Astrocyte of the spinal cord (primary cell): ENCODE data around the gene BCL2.

Experiments used
- DNase-seq: peaks from one replicate; pipeline ENCODE4 v3.0.0; 2011; ENCODE audit warnings: low read depth, low spot score
- H3K4me3 ChIP-seq: 2 replicates; pipeline ENCODE4 v1.5.1; 2011; ENCODE audit warnings: low read depth, mild to moderate bottlenecking, low read length, moderate library complexity
- CTCF ChIP-seq: IDR thresholded peaks from 2 replicates; pipeline ENCODE4 v1.5.1; 2012; ENCODE audit warnings: low read depth, mild to moderate bottlenecking, low read length, inconsistent platforms
- in situ Hi-C: cut with HindIII; loops from 2 replicates; pipeline ENCODE4 v1.10.0; 2017; ENCODE audit warnings: low sequenced_read_pairs

The BCL2 gene

GRCh38 chr18:63141778-63142176, 177.8 kb downstream of the BCL2 start:
- in situ Hi-C loops = no loop called here
- TF ChIP-seq CTCF = no peak
- no peak for DNase-seq
- H3K4me3 ChIP-seq = no peak overlapping the region

- no peak overlapping the region for H3K4me3 ChIP-seq
- in situ Hi-C loops = no loop called here
- DNase-seq = no peak
- TF ChIP-seq CTCF = no peak
Observed at GRCh38 chr18:63140997-63141777, 178.4 kb downstream of the BCL2 start.

- no peak overlapping the region for H3K4me3 ChIP-seq
- no peak for DNase-seq
- no peak for TF ChIP-seq CTCF
- in situ Hi-C loops = no loop called here
Observed at GRCh38 chr18:63140038-63140450, 179.5 kb downstream of the BCL2 start.

- no peak for TF ChIP-seq CTCF
- H3K4me3 ChIP-seq = no peak overlapping the region
- DNase-seq = no peak
- in situ Hi-C loops = no loop called here
Observed at GRCh38 chr18:63138436-63139340, 180.9 kb downstream of the BCL2 start.

GRCh38 chr18:63137999-63138435, 181.6 kb downstream of the BCL2 start:
- H3K4me3 ChIP-seq = no peak overlapping the region
- no peak for TF ChIP-seq CTCF
- in situ Hi-C loops = no loop called here
- DNase-seq = no peak

GRCh38 chr18:63135101-63135500, 184.5 kb downstream of the BCL2 start:
- H3K4me3 ChIP-seq = no peak overlapping the region
- no peak for TF ChIP-seq CTCF
- in situ Hi-C loops = no loop called here
- no peak for DNase-seq
